B cell (primary cell): ENCODE data around the gene CDH18. TPM values are rescaled to one million over a fixed set of nuclear protein-coding genes. Genes with fewer than 3 reads are reported as not detected.

ENCODE experiments used
- ATAC-seq: fragments of 200-7000 bp; cut with Tn5 transposase; one replicate; pipeline ENCODE4 v1.10.0; 2021; ENCODE audit warnings: low read depth, mild to moderate bottlenecking, moderate number of reproducible peaks, moderate library complexity
- CTCF ChIA-PET: fragments of 350-600 bp; sonication (Branson Sonifier 250); formaldehyde crosslinking; loops from one replicate; lab custom pipeline; 2021; ENCODE audit warnings: antibody characterized with exemption, inconsistent platforms; lab: Charles Lee
- POLR2A ChIA-PET: fragments of 350-600 bp; sonication (Branson Sonifier 250); formaldehyde crosslinking; loops from one replicate; lab custom pipeline; 2021; ENCODE audit warnings: antibody characterized with exemption; lab: Charles Lee
- DNase-seq: peaks from one replicate; pipeline ENCODE4 v3.0.0; 2013
- H2AFZ ChIP-seq: 2 replicates; pipeline ENCODE4 v1.6.1; 2012; ENCODE audit warnings: mild to moderate bottlenecking, low read depth, low read length; ENCODE audit not compliant: insufficient read depth, poor library complexity, severe bottlenecking
- H3K27ac ChIP-seq, 2 donors: 1 replicate in 1 of 2; 2 replicates in 1 of 2; pipeline ENCODE4 v1.5.1; 2012 to 2013; ENCODE audit warnings: low read length in 2 of 2, mild to moderate bottlenecking in 2 of 2, moderate library complexity in 1 of 2
- H3K27me3 ChIP-seq, 4 experiments: fragments of 200-600 bp in 1 of 4; sonication (generic) in 1 of 4; replicated peaks in 1 of 4; 1 replicate in 2 of 4; 2 replicates in 2 of 4; pipeline versions ENCODE4 v1.6.1 to v1.7.0; 2013 to 2016; ENCODE audit warnings: low read length in 3 of 4, mild to moderate bottlenecking in 2 of 4, mixed read lengths in 1 of 4, moderate library complexity in 1 of 4; ENCODE audit not compliant: insufficient read depth in 4 of 4, control insufficient read depth in 3 of 4; ENCODE audit errors: control extremely low read depth in 1 of 4
- H3K36me3 ChIP-seq, 2 experiments: replicated peaks in 1 of 2; 1 replicate in 1 of 2; 2 replicates in 1 of 2; pipeline versions ENCODE4 v1.6.1 to v1.7.1; 2013; ENCODE audit warnings: low read length in 1 of 2; ENCODE audit not compliant: insufficient read depth in 2 of 2, control insufficient read depth in 1 of 2; ENCODE audit errors: control extremely low read depth in 1 of 2, extremely low read depth in 1 of 2
- H3K4me1 ChIP-seq, 2 donors: fragments of 200-600 bp in 1 of 2; sonication (generic) in 1 of 2; 1 replicate in 1 of 2; 2 replicates in 1 of 2; pipeline versions ENCODE4 v1.5.1 to v1.6.1; 2013 to 2017; ENCODE audit warnings: low read length in 2 of 2; ENCODE audit not compliant: control insufficient read depth in 2 of 2, insufficient read depth in 2 of 2
- H3K4me2 ChIP-seq: replicated peaks from 2 replicates; pipeline ENCODE3; 2012; ENCODE audit warnings: mild to moderate bottlenecking, low read depth, low read length; ENCODE audit not compliant: poor library complexity, severe bottlenecking
- H3K4me3 ChIP-seq, 5 experiments: fragments of 200-600 bp in 1 of 5; sonication (generic) in 1 of 5; 1 replicate in 3 of 5; 2 replicates in 2 of 5; pipeline versions ENCODE4 v1.5.1 to v1.7.0; 2011 to 2016; ENCODE audit warnings: low read length in 4 of 5, mild to moderate bottlenecking in 4 of 5, low read depth in 2 of 5, control low read depth in 1 of 5, moderate library complexity in 1 of 5; ENCODE audit not compliant: insufficient read depth in 1 of 5; ENCODE audit errors: control extremely low read depth in 1 of 5, extremely low read depth in 1 of 5
- H3K79me2 ChIP-seq: fragments of 200-600 bp; sonication (generic); one replicate; pipeline ENCODE4 v1.6.0; 2016; ENCODE audit warnings: low read length; ENCODE audit not compliant: control insufficient read depth, insufficient read depth
- H3K9ac ChIP-seq: fragments of 200-600 bp; sonication (generic); 2 replicates; pipeline ENCODE4 v1.6.1; 2017; ENCODE audit warnings: mild to moderate bottlenecking, low read length, moderate library complexity
- H3K9me3 ChIP-seq, 3 donors: one replicate each; pipeline versions ENCODE4 v1.6.1 to v1.7.1; 2013; ENCODE audit warnings: low read length in 2 of 3; ENCODE audit not compliant: control insufficient read depth in 2 of 3, insufficient read depth in 1 of 3; ENCODE audit errors: control extremely low read depth in 1 of 3
- H4K20me1 ChIP-seq: 2 replicates; pipeline ENCODE4 v1.6.0; 2012; ENCODE audit warnings: mild to moderate bottlenecking, low read length; ENCODE audit not compliant: insufficient read depth, control insufficient read depth, poor library complexity, severe bottlenecking
- H3K27ac Mint-ChIP-seq: one replicate; pipeline ENCODE4 v1.8.0; 2021; ENCODE audit warnings: mixed read lengths
- H3K27me3 Mint-ChIP-seq: one replicate; pipeline ENCODE4 v1.8.0; 2021; ENCODE audit warnings: mixed read lengths
- H3K4me1 Mint-ChIP-seq: one replicate; pipeline ENCODE4 v1.8.0; 2021; ENCODE audit warnings: mixed read lengths
- H3K4me3 Mint-ChIP-seq: one replicate; pipeline ENCODE4 v1.8.0; 2021; ENCODE audit warnings: mixed read lengths
- H3K9me3 Mint-ChIP-seq: one replicate; pipeline ENCODE4 v1.8.0; 2022; ENCODE audit warnings: mixed read lengths; ENCODE audit not compliant: insufficient read depth
- EZH2 ChIP-seq: IDR thresholded peaks from 2 replicates; pipeline ENCODE4 v1.6.1; 2012; ENCODE audit warnings: borderline replicate concordance, low read depth, mild to moderate bottlenecking, moderate library complexity, low read length; ENCODE audit not compliant: insufficient read depth, poor library complexity, severe bottlenecking
- WGBS: methylation state at CpG from one replicate; pipeline ENCODE4 v1.1.5; 2013; ENCODE audit warnings: missing lambda C conversion rate; ENCODE audit not compliant: insufficient coverage; 5-methylcytosine and 5-hydroxymethylcytosine counted together
- intact Hi-C: fragments of 100-400 bp; cut with micrococcal nuclease; formaldehyde crosslinking; loops from one replicate; pipeline ENCODE4 v1.10.0; 2022
- polyA plus RNA-seq: library from polyadenylated mRNA; depleted of rRNA; stranded (reverse); fragments of >200 nt; gene quantifications from 2 replicates; pipeline ENCODE4 v1.2.3, GENCODE V29; 2012
- total RNA-seq, 2 donors: library from RNA; stranded (reverse); fragments of 120-200 nt in 1 of 2; gene quantifications; 1 replicate in 1 of 2; 2 replicates in 1 of 2; pipeline versions ENCODE4 v1.2.3 to v1.2.4, GENCODE V29; 2013 to 2022
- TF ChIP-seq, protein P1 (sequence below): fragments of 200-600 bp; IDR thresholded peaks from one replicate; pipeline ENCODE4 v1.8.0; 2022; ENCODE audit warnings: antibody characterized with exemption, mild to moderate bottlenecking

The CDH18 gene
- total and polyA plus RNA-seq, 2 donors (not counting 1 experiment from before 2014, with no cell fraction given): not detected

- DNase-seq: no peak
- ChIA-PET CTCF (no interaction called here), POLR2A (no interaction called here)
- H3K9me3 ChIP-seq: peaks cover 0 to 12% (median 0%) of the 10 kb centered on the region in 3 donors
- no peaks in the 10 kb centered on the region for H4K20me1 ChIP-seq
- no peak overlapping the region for H3K27ac ChIP-seq
- Mint-ChIP-seq H3K4me3 (no peak overlapping the region), H3K9me3 (peaks cover 2% of the 10 kb centered on the region), H3K4me1 (no peaks in the 10 kb centered on the region), H3K27me3 (no peaks in the 10 kb centered on the region), H3K27ac (no peak overlapping the region)
- H3K4me2 ChIP-seq: no peak overlapping the region
- no peak for ATAC-seq
- WGBS: no CpG with 5 or more reads among the region's 1 CpG
- no peak overlapping the region for H3K9ac ChIP-seq
- H3K79me2 ChIP-seq: no peaks in the 10 kb centered on the region
- H3K4me3 ChIP-seq: no peak overlapping the region
- no peak overlapping the region for H2AFZ ChIP-seq
- TF ChIP-seq, protein P1, sequence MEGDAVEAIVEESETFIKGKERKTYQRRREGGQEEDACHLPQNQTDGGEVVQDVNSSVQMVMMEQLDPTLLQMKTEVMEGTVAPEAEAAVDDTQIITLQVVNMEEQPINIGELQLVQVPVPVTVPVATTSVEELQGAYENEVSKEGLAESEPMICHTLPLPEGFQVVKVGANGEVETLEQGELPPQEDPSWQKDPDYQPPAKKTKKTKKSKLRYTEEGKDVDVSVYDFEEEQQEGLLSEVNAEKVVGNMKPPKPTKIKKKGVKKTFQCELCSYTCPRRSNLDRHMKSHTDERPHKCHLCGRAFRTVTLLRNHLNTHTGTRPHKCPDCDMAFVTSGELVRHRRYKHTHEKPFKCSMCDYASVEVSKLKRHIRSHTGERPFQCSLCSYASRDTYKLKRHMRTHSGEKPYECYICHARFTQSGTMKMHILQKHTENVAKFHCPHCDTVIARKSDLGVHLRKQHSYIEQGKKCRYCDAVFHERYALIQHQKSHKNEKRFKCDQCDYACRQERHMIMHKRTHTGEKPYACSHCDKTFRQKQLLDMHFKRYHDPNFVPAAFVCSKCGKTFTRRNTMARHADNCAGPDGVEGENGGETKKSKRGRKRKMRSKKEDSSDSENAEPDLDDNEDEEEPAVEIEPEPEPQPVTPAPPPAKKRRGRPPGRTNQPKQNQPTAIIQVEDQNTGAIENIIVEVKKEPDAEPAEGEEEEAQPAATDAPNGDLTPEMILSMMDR: no peak
- TF ChIP-seq EZH2: no peak
- no peaks in the 10 kb centered on the region for H3K4me1 ChIP-seq
- intact Hi-C loops: no loop called here
- H3K27me3 ChIP-seq: no peaks in the 10 kb centered on the region
- no peaks in the 10 kb centered on the region for H3K36me3 ChIP-seq
Observed at GRCh38 chr5:19690978-19691377, 297.0 kb downstream of the CDH18 start.

DNA sequence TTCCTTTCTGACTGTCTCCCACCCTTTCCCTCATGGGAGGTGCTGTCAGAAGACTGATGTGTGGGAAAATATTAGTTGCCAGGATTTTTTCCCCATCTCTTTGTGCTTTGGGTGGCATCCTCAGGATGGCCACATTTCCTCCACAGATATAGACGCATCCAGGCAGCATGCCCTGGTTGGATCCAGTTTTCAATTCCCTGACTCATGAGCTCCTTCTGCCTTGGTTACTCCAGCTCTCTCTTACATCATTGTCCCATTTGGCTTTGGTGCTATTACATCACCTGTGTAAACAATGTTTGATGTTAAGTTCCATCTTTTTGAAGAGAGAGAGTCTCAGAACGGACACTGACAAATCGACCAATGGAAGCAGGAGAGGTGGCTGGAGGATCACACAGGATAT is 302.5 kb downstream of the CDH18 start:
- no peak overlapping the region for H3K4me2 ChIP-seq
- WGBS: 100% methylated on average over 1 of the region's 3 CpGs
- no peak overlapping the region for H3K4me3 Mint-ChIP-seq

More for the DNA sequence above, 302.5 kb downstream of the CDH18 start:
- ChIA-PET POLR2A (no interaction called here), CTCF (no interaction called here)
- Histone ChIP-seq H3K27me3 (no peaks in the 10 kb centered on the region), H3K36me3 (no peaks in the 10 kb centered on the region), H2AFZ (no peak overlapping the region), H3K9ac (no peak overlapping the region), H3K4me3 (no peak overlapping the region), H3K27ac (no peak overlapping the region), H4K20me1 (no peaks in the 10 kb centered on the region), H3K4me1 (no peaks in the 10 kb centered on the region), H3K79me2 (no peaks in the 10 kb centered on the region), H3K9me3 (peaks cover 0 to 12% (median 0%) of the 10 kb centered on the region in 3 donors)
- Mint-ChIP-seq H3K4me1 (no peaks in the 10 kb centered on the region), H3K9me3 (peaks cover 2% of the 10 kb centered on the region), H3K27me3 (no peaks in the 10 kb centered on the region), H3K27ac (no peak overlapping the region)
- TF ChIP-seq, protein P1: no peak
- TF ChIP-seq EZH2: no peak
- ATAC-seq (no peak), DNase-seq (no peak)
- intact Hi-C loops: no loop called here
